ENCODE data around the gene ARHGEF12.

ARHGEF12 gene

DNA sequence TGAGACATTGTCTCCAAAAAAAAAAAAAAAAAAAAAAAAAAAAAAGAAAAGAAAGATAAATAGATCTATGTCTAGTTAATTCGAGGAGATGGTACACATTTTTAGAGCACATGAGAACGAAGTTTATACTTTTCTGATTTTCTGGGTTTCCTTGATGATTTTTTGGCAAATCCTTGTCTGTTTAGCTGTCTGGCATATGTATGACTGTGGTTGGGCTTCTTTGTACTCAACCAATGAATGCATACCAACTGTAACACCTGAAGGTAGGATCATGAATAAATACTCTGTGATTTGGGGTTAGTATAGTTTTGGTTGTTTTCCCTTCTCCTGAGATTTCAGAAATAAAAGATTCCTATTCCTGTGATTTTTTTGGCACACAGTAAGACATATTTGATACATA, 63.1 kb downstream of the ARHGEF12 start:
- in situ Hi-C loops (cut with MboI; ENCODE audit: low sequenced_read_pairs, unreplicated experiment), result no loop called here
- DNase-seq (ENCODE audit: low spot score), result no peak
- TF ChIP-seq, protein P1, sequence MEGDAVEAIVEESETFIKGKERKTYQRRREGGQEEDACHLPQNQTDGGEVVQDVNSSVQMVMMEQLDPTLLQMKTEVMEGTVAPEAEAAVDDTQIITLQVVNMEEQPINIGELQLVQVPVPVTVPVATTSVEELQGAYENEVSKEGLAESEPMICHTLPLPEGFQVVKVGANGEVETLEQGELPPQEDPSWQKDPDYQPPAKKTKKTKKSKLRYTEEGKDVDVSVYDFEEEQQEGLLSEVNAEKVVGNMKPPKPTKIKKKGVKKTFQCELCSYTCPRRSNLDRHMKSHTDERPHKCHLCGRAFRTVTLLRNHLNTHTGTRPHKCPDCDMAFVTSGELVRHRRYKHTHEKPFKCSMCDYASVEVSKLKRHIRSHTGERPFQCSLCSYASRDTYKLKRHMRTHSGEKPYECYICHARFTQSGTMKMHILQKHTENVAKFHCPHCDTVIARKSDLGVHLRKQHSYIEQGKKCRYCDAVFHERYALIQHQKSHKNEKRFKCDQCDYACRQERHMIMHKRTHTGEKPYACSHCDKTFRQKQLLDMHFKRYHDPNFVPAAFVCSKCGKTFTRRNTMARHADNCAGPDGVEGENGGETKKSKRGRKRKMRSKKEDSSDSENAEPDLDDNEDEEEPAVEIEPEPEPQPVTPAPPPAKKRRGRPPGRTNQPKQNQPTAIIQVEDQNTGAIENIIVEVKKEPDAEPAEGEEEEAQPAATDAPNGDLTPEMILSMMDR (IDR thresholded peaks at IDR 0.05; ENCODE audit: borderline replicate concordance, control extremely low read depth, extremely low read depth, insufficient read depth, missing control alignments), result no peak

DNA sequence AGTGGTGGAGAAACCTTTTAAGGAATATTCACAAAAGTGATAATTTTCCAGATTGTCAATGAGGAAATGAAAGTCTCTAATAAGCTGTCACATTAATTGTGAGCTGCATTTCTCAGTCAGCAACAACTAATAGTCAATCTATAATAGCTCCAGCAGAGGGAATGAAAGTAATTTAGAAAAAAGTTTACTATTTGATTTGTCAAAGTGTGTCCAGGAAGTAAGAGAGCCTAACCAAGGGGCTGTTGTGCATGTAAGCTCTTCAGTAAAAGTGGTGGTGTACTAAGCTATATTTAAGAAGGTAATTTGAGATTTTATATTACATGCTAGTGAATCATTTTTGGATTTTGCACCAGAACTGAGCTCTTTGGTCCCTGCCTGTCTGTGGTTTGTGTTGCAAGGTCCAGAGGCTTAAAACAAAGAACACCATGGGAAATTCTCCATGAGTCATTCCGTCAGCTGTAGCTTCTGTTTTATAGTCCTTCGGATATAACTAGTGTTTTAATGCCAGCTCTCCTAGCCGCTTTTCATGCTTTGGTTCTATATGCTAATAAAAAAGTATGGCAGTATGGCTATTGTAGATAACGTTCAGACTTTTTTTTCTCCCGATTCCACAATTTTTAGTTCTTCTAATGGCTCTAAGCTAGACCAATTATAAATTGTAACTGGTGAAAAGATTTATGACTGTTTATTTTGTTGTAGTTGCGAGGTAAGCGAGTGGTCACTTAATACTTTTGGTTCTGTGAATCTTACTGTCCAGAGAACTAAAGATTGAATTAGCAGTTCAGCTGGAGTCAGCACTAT, 64.6 kb downstream of the ARHGEF12 start:
- in situ Hi-C loops (cut with MboI; ENCODE audit: low sequenced_read_pairs, unreplicated experiment), result no loop called here
- DNase-seq (ENCODE audit: low spot score), result no peak
- TF ChIP-seq, protein P1 (IDR thresholded peaks at IDR 0.05; ENCODE audit: borderline replicate concordance, control extremely low read depth, extremely low read depth, insufficient read depth, missing control alignments), result no peak

DNA sequence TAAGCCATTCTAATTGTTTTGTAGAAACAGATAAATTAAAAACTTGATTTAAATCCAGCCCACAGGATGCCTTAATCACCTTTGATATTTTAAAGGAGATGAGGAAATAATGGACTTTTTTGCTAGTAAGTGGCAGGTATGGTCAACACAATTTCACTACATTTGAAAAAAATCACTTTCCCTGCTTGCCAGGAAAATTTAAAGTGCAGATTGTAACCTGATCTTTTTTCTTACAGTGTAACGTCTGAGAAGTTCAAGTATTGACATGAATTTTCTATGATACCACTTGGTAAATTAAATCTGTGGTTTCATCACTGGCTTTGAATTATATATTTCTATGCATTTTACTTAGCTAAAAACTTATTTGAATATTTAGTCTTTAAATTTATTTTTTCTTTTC, 65.3 kb downstream of the ARHGEF12 start:
- TF ChIP-seq, protein P1 (IDR thresholded peaks at IDR 0.05; ENCODE audit: borderline replicate concordance, control extremely low read depth, extremely low read depth, insufficient read depth, missing control alignments), result no peak
- in situ Hi-C loops (cut with MboI; ENCODE audit: low sequenced_read_pairs, unreplicated experiment), result no loop called here
- DNase-seq (ENCODE audit: low spot score), result no peak

DNA sequence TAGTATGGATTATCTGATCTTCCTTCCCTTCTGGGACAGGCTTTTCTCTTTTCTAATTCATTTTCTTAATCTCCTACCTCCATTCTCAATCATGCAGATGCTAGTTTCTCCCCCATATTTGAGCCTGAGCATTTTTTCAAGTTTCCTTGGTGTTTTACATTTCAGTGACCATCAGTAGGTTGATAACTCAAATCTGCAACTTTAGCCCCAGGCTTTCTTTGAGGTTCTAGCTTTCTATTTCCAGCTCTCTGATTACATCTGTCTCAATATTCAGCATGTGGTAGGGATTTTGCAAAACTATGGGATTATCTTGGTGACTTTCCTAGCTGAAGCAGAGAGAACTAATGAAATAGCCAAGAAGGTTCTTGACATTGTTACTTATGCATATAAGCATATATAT, 67.8 kb downstream of the ARHGEF12 start:
- TF ChIP-seq, protein P1 (IDR thresholded peaks at IDR 0.05; ENCODE audit: borderline replicate concordance, control extremely low read depth, extremely low read depth, insufficient read depth, missing control alignments), result no peak
- no peak for DNase-seq (ENCODE audit: low spot score)
- in situ Hi-C loops (cut with MboI; ENCODE audit: low sequenced_read_pairs, unreplicated experiment), result no loop called here

DNA sequence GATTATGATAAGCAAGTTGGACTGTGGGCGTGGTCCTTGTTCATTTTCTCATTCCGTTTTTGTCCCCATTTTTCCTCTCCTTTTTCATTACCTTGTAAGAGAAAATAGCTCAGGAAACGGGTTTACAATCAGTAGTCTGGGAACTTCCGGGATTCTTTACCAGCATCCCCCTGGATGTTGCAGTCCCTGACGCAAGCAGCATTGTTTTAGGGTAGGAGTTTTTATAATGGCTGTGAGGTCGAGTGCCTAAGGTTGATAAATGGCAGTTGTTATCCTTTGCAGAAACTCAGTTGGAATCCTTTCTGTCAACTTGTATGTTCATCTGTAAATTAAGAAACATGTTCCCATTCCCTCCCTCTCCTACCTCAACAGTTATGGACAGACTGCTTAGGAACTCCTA, 68.3 kb downstream of the ARHGEF12 start:
- TF ChIP-seq, protein P1 (IDR thresholded peaks at IDR 0.05; ENCODE audit: borderline replicate concordance, control extremely low read depth, extremely low read depth, insufficient read depth, missing control alignments), result no peak
- in situ Hi-C loops (cut with MboI; ENCODE audit: low sequenced_read_pairs, unreplicated experiment), result no loop called here
- DNase-seq (ENCODE audit: low spot score), result no peak

DNA sequence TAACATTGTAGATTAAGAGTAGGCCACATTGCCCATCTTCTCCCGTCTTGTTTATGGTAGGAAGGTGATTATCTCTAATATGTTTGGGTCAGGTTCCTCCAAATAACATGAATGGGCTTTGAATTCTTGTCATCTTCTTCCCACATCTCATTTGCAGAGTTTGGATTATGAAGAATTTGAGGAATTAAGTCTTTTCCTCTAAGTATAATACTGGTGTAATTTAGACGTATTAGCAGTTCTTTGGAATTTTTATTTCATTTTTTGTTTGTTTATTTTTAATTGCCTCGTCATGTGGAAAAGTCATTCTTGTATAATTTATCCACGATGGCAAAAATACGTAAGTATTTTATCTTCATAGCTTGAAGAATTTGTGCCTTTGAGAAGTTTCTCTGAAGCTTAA, 73.4 kb downstream of the ARHGEF12 start:
- TF ChIP-seq, protein P1 (IDR thresholded peaks at IDR 0.05; ENCODE audit: borderline replicate concordance, control extremely low read depth, extremely low read depth, insufficient read depth, missing control alignments), result no peak
- DNase-seq (ENCODE audit: low spot score), result no peak
- in situ Hi-C loops (cut with MboI; ENCODE audit: low sequenced_read_pairs, unreplicated experiment), result no loop called here

Data from GM13976 (cell line).